CD14-positive monocyte (primary cell): ENCODE results near the gene URM1. TPM values are rescaled to one million over a fixed set of nuclear protein-coding genes. Genes with fewer than 3 reads are reported as not detected.

ENCODE experiments used
- DNase-seq, 3 donors: peaks; one replicate each; pipeline ENCODE4 v3.0.0-alpha.2; 2011 to 2022
- H2AFZ ChIP-seq: 2 replicates; pipeline ENCODE4 v1.6.0; 2012; ENCODE audit warnings: mild to moderate bottlenecking, low read depth, low read length, inconsistent platforms; ENCODE audit not compliant: insufficient read depth, poor library complexity, severe bottlenecking
- H3K27ac ChIP-seq, 2 donors: 1 replicate in 1 of 2; 2 replicates in 1 of 2; pipeline ENCODE4 v1.5.1; 2012 to 2013; ENCODE audit warnings: low read length in 2 of 2, control low read depth in 1 of 2, inconsistent platforms in 1 of 2, low read depth in 1 of 2, mild to moderate bottlenecking in 1 of 2
- H3K27me3 ChIP-seq, 2 donors: one replicate each; pipeline versions ENCODE4 v1.6.0 to v1.6.1; 2011 to 2013; ENCODE audit warnings: low read length in 2 of 2; ENCODE audit not compliant: control insufficient read depth in 2 of 2, insufficient read depth in 2 of 2
- H3K36me3 ChIP-seq, 2 donors: replicated peaks in 1 of 2; 1 replicate in 1 of 2; 2 replicates in 1 of 2; pipeline versions ENCODE4 v1.5.1 to v1.6.1; 2012 to 2013; ENCODE audit warnings: low read length in 2 of 2, control low read depth in 1 of 2, inconsistent platforms in 1 of 2, mild to moderate bottlenecking in 1 of 2; ENCODE audit not compliant: insufficient read depth in 2 of 2, control insufficient read depth in 1 of 2
- H3K4me1 ChIP-seq, 2 donors: 1 replicate in 1 of 2; 2 replicates in 1 of 2; pipeline versions ENCODE4 v1.5.1 to v1.6.1; 2012 to 2013; ENCODE audit warnings: low read length in 2 of 2, control low read depth in 1 of 2, inconsistent platforms in 1 of 2, mild to moderate bottlenecking in 1 of 2, moderate library complexity in 1 of 2; ENCODE audit not compliant: insufficient read depth in 2 of 2, control insufficient read depth in 1 of 2
- H3K4me2 ChIP-seq: replicated peaks from 2 replicates; pipeline ENCODE3; 2012; ENCODE audit warnings: low read length, moderate library complexity, mild to moderate bottlenecking; ENCODE audit not compliant: poor library complexity, severe bottlenecking; ENCODE audit errors: extremely low read depth
- H3K4me3 ChIP-seq, 3 experiments: fragments of 200-600 bp in 1 of 3; sonication (generic) in 1 of 3; replicated peaks in 1 of 3; 1 replicate in 2 of 3; 2 replicates in 1 of 3; pipeline ENCODE4 v1.5.1; 2011 to 2013; ENCODE audit warnings: low read length in 3 of 3, mild to moderate bottlenecking in 3 of 3, control low read depth in 2 of 3, low read depth in 2 of 3, inconsistent platforms in 1 of 3, moderate library complexity in 1 of 3
- H3K79me2 ChIP-seq: 2 replicates; pipeline ENCODE4 v1.6.0; 2012; ENCODE audit warnings: mild to moderate bottlenecking, control low read depth, inconsistent platforms, low read length, moderate library complexity; ENCODE audit not compliant: insufficient read depth
- H3K9ac ChIP-seq: 2 replicates; pipeline ENCODE4 v1.6.0; 2017; ENCODE audit warnings: low read length, mild to moderate bottlenecking; ENCODE audit not compliant: insufficient read depth, poor library complexity, severe bottlenecking
- H3K9me3 ChIP-seq, 2 donors: replicated peaks in 1 of 2; 1 replicate in 1 of 2; 2 replicates in 1 of 2; pipeline versions ENCODE4 v1.5.1 to v1.6.1; 2012 to 2013; ENCODE audit warnings: low read length in 2 of 2, control low read depth in 1 of 2; ENCODE audit not compliant: control insufficient read depth in 1 of 2, insufficient read depth in 1 of 2
- H4K20me1 ChIP-seq: 2 replicates; pipeline ENCODE4 v1.6.0; 2012; ENCODE audit warnings: mild to moderate bottlenecking, low read length, control low read depth, moderate library complexity; ENCODE audit not compliant: insufficient read depth
- H3K27ac Mint-ChIP-seq, 7 donors: one replicate each; pipeline ENCODE4 v1.8.0; 2020; ENCODE audit warnings: mild to moderate bottlenecking in 7 of 7, mixed read lengths in 7 of 7, moderate library complexity in 6 of 7, inconsistent platforms in 2 of 7
- H3K27me3 Mint-ChIP-seq, 3 donors: one replicate each; pipeline ENCODE4 v1.8.0; 2021 to 2022; ENCODE audit warnings: low read depth in 3 of 3, mild to moderate bottlenecking in 3 of 3, mixed read lengths in 3 of 3, moderate library complexity in 3 of 3, inconsistent platforms in 1 of 3
- H3K36me3 Mint-ChIP-seq, 2 donors: one replicate each; pipeline ENCODE4 v1.8.0; 2020; ENCODE audit warnings: mixed read lengths in 2 of 2, inconsistent platforms in 1 of 2, mild to moderate bottlenecking in 1 of 2
- H3K4me1 Mint-ChIP-seq: one replicate; pipeline ENCODE4 v1.8.0; 2020; ENCODE audit warnings: mild to moderate bottlenecking, mixed read lengths
- H3K4me3 Mint-ChIP-seq, 2 donors: one replicate each; pipeline ENCODE4 v1.8.0; 2020; ENCODE audit warnings: mild to moderate bottlenecking in 2 of 2, mixed read lengths in 2 of 2, moderate library complexity in 1 of 2
- H3K9me3 Mint-ChIP-seq, 7 donors: one replicate each; pipeline ENCODE4 v1.8.0; 2020 to 2022; ENCODE audit warnings: mixed read lengths in 7 of 7, mild to moderate bottlenecking in 6 of 7, moderate library complexity in 6 of 7, inconsistent platforms in 2 of 7
- CTCF ChIP-seq: fragments of 200-600 bp; IDR thresholded peaks from one replicate; pipeline ENCODE4 v1.8.0; 2022; ENCODE audit warnings: antibody characterized with exemption, mild to moderate bottlenecking
- WGBS: methylation state at CpG from one replicate; pipeline ENCODE4 v1.1.5; 2013; ENCODE audit warnings: missing lambda C conversion rate; ENCODE audit not compliant: insufficient coverage; 5-methylcytosine and 5-hydroxymethylcytosine counted together
- intact Hi-C, 2 donors: fragments of 100-400 bp; cut with micrococcal nuclease; formaldehyde crosslinking; loops; one replicate each; pipeline versions ENCODE4 v1.15.0 to v1.15.1; 2023
- polyA plus RNA-seq, 3 donors: library from polyadenylated mRNA; depleted of rRNA in 1 of 3; unstranded in 2 of 3; stranded (reverse) in 1 of 3; fragments of 300-500 nt in 2 of 3; fragments of >200 nt in 1 of 3; fragmentation: Illumina TruSeq in 2 of 3; gene quantifications; 1 replicate in 2 of 3; 2 replicates in 1 of 3; pipeline ENCODE4 v1.2.3, GENCODE V29; 2012 to 2021

Gene URM1
- polyA plus RNA-seq, 3 donors: 37.5 to 39.7 (median 38.3) TPM

- DNase-seq: no peak
- Mint-ChIP-seq H3K36me3 (peaks cover 26 to 43% of the 10 kb centered on the region in 2 donors), H3K4me3 (no peak overlapping the region), H3K27me3 (peaks cover 11 to 21% (median 13%) of the 10 kb centered on the region in 3 donors), H3K9me3 (peaks cover 0 to 9% (median 6%) of the 10 kb centered on the region in 7 donors), H3K4me1 (peaks cover 14% of the 10 kb centered on the region), H3K27ac (no peak overlapping the region)
- Histone ChIP-seq H3K79me2 (no peaks in the 10 kb centered on the region), H3K27me3 (no peaks in the 10 kb centered on the region), H3K36me3 (peaks cover 36 to 46% of the 10 kb centered on the region in 2 donors), H3K27ac (no peak overlapping the region), H3K4me1 (peaks cover 10 to 11% of the 10 kb centered on the region in 2 donors), H3K4me2 (no peak overlapping the region), H2AFZ (no peak overlapping the region), H4K20me1 (no peaks in the 10 kb centered on the region), H3K9ac (no peak overlapping the region), H3K9me3 (no peaks in the 10 kb centered on the region), H3K4me3 (no peak overlapping the region)
- intact Hi-C loops: no loop called here
- TF ChIP-seq CTCF: no peak
- whole genome bisulfite sequencing: 95% methylated on average over 55 of the region's 56 CpGs
Measured at GRCh38 chr9:128393145-128393775, 22.1 kb downstream of the URM1 start.

- Mint-ChIP-seq H3K27me3 (peaks cover 11 to 27% (median 13%) of the 10 kb centered on the region in 3 donors), H3K4me1 (peaks cover 14% of the 10 kb centered on the region), H3K9me3 (peaks cover 0 to 9% (median 6%) of the 10 kb centered on the region in 7 donors), H3K27ac (no peak overlapping the region), H3K4me3 (no peak overlapping the region), H3K36me3 (peaks cover 24 to 37% of the 10 kb centered on the region in 2 donors)
- Histone ChIP-seq H3K4me3 (no peak overlapping the region), H4K20me1 (no peaks in the 10 kb centered on the region), H3K4me2 (no peak overlapping the region), H3K9ac (no peak overlapping the region), H3K79me2 (no peaks in the 10 kb centered on the region), H3K27ac (no peak overlapping the region), H3K9me3 (no peaks in the 10 kb centered on the region), H3K27me3 (no peaks in the 10 kb centered on the region), H3K4me1 (peaks cover 10 to 11% of the 10 kb centered on the region in 2 donors), H3K36me3 (peaks cover 29 to 39% of the 10 kb centered on the region in 2 donors), H2AFZ (no peak overlapping the region)
- no peak for TF ChIP-seq CTCF
- intact Hi-C loops: no loop called here
- DNase-seq: no peak
- 94% methylated on average over 5 of the region's 7 CpGs for WGBS
Measured at GRCh38 chr9:128393970-128394369, 22.8 kb downstream of the URM1 start.
